HEK293 (cell line): ENCODE results near the gene HAUS1.

ENCODE experiments used
- BCL11B ChIP-seq: fragments of 450-650 bp; formaldehyde crosslinking; IDR thresholded peaks from 2 replicates; pipeline ENCODE4 v1.5.1; 2016; ENCODE audit warnings: low read depth, missing biosample characterization, missing genetic modification characterization
- CTCF ChIP-seq: fragments of 450-650 bp; formaldehyde crosslinking; IDR thresholded peaks from 2 replicates; pipeline ENCODE4 v1.5.1; 2016; ENCODE audit warnings: missing biosample characterization, missing genetic modification characterization
- KLF1 ChIP-seq: fragments of 450-650 bp; formaldehyde crosslinking; IDR thresholded peaks from 2 replicates; pipeline ENCODE4 v1.5.1; 2016; ENCODE audit warnings: missing biosample characterization, missing genetic modification characterization
- KLF17 ChIP-seq: fragments of 450-650 bp; formaldehyde crosslinking; IDR thresholded peaks from 2 replicates; pipeline ENCODE4 v1.5.1; 2016; ENCODE audit warnings: missing biosample characterization, missing genetic modification characterization
- SCRT1 ChIP-seq: fragments of 450-650 bp; formaldehyde crosslinking; IDR thresholded peaks from 2 replicates; pipeline ENCODE4 v1.5.1; 2016; ENCODE audit warnings: missing biosample characterization, missing genetic modification characterization, borderline replicate concordance
- SP2 ChIP-seq: fragments of 450-650 bp; formaldehyde crosslinking; IDR thresholded peaks from 2 replicates; pipeline ENCODE4 v1.5.1; 2016; ENCODE audit warnings: missing biosample characterization, missing genetic modification characterization
- ZFP41 ChIP-seq: fragments of 450-650 bp; formaldehyde crosslinking; IDR thresholded peaks from 2 replicates; pipeline ENCODE4 v1.5.1; 2016; ENCODE audit warnings: missing biosample characterization, missing genetic modification characterization, borderline replicate concordance
- ZNF239 ChIP-seq: fragments of 450-650 bp; formaldehyde crosslinking; IDR thresholded peaks from 2 replicates; pipeline ENCODE4 v1.5.1; 2016; ENCODE audit warnings: missing biosample characterization, missing genetic modification characterization
- ZNF423 ChIP-seq: fragments of 450-650 bp; formaldehyde crosslinking; IDR thresholded peaks from 2 replicates; pipeline ENCODE4 v1.5.1; 2016; ENCODE audit warnings: missing biosample characterization, missing genetic modification characterization
- ZSCAN30 ChIP-seq: fragments of 450-650 bp; IDR thresholded peaks from 2 replicates; pipeline ENCODE4 v1.5.1; 2018; ENCODE audit warnings: missing biosample characterization, mild to moderate bottlenecking, missing genetic modification characterization, moderate library complexity
- TF ChIP-seq, protein P1 (sequence below): fragments of 450-650 bp; formaldehyde crosslinking; IDR thresholded peaks from 2 replicates; pipeline ENCODE4 v1.5.1; 2017; ENCODE audit warnings: missing biosample characterization, missing genetic modification characterization

- TF ChIP-seq SP2 (tag by site-specific recombination) (no peak), ZSCAN30 (no peak), CTCF (no peak), KLF17 (no peak), KLF1 (no peak), SCRT1 (tag by site-specific recombination) (no peak), ZFP41 (no peak), ZNF423 (no peak), ZNF239 (tag by site-specific recombination) (no peak), BCL11B (tag by site-specific recombination) (no peak)
- TF ChIP-seq, protein P1, sequence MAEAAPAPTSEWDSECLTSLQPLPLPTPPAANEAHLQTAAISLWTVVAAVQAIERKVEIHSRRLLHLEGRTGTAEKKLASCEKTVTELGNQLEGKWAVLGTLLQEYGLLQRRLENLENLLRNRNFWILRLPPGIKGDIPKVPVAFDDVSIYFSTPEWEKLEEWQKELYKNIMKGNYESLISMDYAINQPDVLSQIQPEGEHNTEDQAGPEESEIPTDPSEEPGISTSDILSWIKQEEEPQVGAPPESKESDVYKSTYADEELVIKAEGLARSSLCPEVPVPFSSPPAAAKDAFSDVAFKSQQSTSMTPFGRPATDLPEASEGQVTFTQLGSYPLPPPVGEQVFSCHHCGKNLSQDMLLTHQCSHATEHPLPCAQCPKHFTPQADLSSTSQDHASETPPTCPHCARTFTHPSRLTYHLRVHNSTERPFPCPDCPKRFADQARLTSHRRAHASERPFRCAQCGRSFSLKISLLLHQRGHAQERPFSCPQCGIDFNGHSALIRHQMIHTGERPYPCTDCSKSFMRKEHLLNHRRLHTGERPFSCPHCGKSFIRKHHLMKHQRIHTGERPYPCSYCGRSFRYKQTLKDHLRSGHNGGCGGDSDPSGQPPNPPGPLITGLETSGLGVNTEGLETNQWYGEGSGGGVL (tag by site-specific recombination) = no peak
Measured at GRCh38 chr18:46080156-46080555, 24.0 kb upstream of the HAUS1 start.
